RWPE2 (cell line): ENCODE results near the gene EVPL.

ENCODE experiments used
- ATAC-seq: fragments of 200-7000 bp; cut with Tn5 transposase; 3 replicates; pipeline ENCODE4 v1.9.1; 2021; ENCODE audit warnings: low read depth
- DNase-seq: peaks from one replicate; pipeline ENCODE4 v3.0.0-alpha.2; 2020; ENCODE audit warnings: low spot score
- H3K27ac ChIP-seq: fragments of 450-650 bp; 2 replicates; pipeline ENCODE4 v1.5.1; 2017; ENCODE audit warnings: mild to moderate bottlenecking; ENCODE audit not compliant: poor library complexity, severe bottlenecking
- H3K27me3 ChIP-seq: fragments of 250-450 bp; sonication (Bioruptor Pico); 2 replicates; pipeline ENCODE4 v1.5.1; 2021; ENCODE audit warnings: mild to moderate bottlenecking, moderate library complexity; ENCODE audit not compliant: insufficient read depth, poor library complexity, severe bottlenecking
- H3K36me3 ChIP-seq: fragments of 250-450 bp; sonication (Bioruptor Pico); 2 replicates; pipeline ENCODE4 v1.5.1; 2020; ENCODE audit warnings: low read depth, mild to moderate bottlenecking, moderate library complexity
- H3K4me1 ChIP-seq: fragments of 250-450 bp; sonication (Bioruptor Pico); 2 replicates; pipeline ENCODE4 v1.5.1; 2021; ENCODE audit warnings: mild to moderate bottlenecking, moderate library complexity; ENCODE audit not compliant: insufficient read depth, poor library complexity, severe bottlenecking
- H3K4me3 ChIP-seq: fragments of 250-450 bp; sonication (Bioruptor Pico); 2 replicates; pipeline ENCODE4 v1.5.1; 2021; ENCODE audit warnings: mild to moderate bottlenecking, moderate library complexity; ENCODE audit not compliant: severe bottlenecking
- H3K9me3 ChIP-seq: fragments of 250-450 bp; sonication (Bioruptor Pico); 2 replicates; pipeline ENCODE4 v1.5.1; 2021; ENCODE audit warnings: mild to moderate bottlenecking, moderate library complexity; ENCODE audit not compliant: severe bottlenecking
- CTCF ChIP-seq: fragments of 450-650 bp; IDR thresholded peaks from one replicate; pipeline ENCODE4 v1.5.1; 2017; ENCODE audit warnings: mild to moderate bottlenecking, moderate library complexity; ENCODE audit not compliant: poor library complexity, severe bottlenecking

Gene EVPL

GRCh38 chr17:76023900-76024237 lies 3.2 kb downstream of the EVPL start:
- Histone ChIP-seq H3K9me3 (no peaks in the 10 kb centered on the region), H3K27ac (no peak overlapping the region), H3K4me1 (no peaks in the 10 kb centered on the region), H3K36me3 (peaks cover 13% of the 10 kb centered on the region; the same call in 1 of the 2 replicates), H3K4me3 (no peak overlapping the region), H3K27me3 (no peaks in the 10 kb centered on the region)
- ATAC-seq (no peak), DNase-seq (no peak)
- no peak for TF ChIP-seq CTCF

DNA sequence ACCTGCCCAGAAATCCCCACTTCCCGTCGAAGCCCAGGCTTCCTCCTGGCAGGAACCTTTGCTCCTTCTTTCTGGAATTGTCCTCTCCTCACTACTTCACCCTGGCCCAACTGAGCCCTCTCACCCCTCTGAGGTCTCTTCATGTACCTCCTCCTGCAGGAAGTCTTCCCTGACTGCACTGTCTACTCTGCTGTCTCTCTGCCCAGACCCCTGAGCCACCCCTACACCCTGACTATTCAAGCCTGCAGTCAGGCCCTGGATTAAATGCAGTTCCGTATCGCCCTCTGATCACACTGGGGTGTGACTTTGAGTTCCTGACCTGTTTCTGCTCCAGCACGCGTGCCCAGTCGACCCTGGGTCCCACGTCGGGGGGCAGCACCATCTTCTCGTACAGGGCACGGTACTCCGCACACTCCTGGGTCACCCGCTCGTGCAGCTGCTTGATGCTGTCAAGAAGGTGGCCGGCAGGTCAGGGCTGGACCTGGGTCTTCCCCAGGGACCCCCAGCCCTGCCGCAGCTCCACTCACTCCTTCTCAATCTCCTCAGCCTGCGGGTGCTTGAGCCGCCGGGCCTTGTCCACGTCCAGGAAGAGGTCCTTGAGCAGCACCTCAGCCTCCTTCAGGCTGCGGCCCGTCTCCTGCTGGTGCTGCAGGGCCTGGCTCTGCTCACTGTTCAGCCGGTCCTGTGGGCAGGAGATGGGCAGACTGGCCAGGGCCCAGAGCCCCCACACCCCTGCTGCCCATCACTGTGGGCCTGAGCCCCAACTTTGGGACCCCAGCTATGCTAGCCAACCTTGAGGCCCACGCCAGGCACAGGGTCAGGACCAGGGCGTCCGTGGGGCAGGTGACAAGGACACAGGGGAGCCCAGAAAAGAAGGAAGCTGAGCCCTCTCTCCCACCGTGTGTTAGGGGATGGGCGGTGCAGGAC lies 3.9 kb downstream of the EVPL start:
- no peak for TF ChIP-seq CTCF
- DNase-seq (peak; percentile 67), ATAC-seq (no peak)
- Histone ChIP-seq H3K4me1 (no peaks in the 10 kb centered on the region), H3K36me3 (peaks cover 16% of the 10 kb centered on the region), H3K27me3 (no peaks in the 10 kb centered on the region), H3K9me3 (no peaks in the 10 kb centered on the region), H3K4me3 (no peak overlapping the region), H3K27ac (no peak overlapping the region)

GRCh38 chr17:76022285-76022684 lies 4.8 kb downstream of the EVPL start:
- Histone ChIP-seq H3K27ac (no peak overlapping the region), H3K4me3 (no peak overlapping the region), H3K4me1 (no peaks in the 10 kb centered on the region), H3K27me3 (no peaks in the 10 kb centered on the region), H3K9me3 (no peaks in the 10 kb centered on the region), H3K36me3 (peaks cover 19% of the 10 kb centered on the region)
- DNase-seq, result peak; percentile 65
- no peak for ATAC-seq
- no peak for TF ChIP-seq CTCF

GRCh38 chr17:76019833-76020467 lies 7.2 kb downstream of the EVPL start:
- no peaks in the 10 kb centered on the region for H3K9me3 ChIP-seq
- no peak for ATAC-seq
- H3K36me3 ChIP-seq, result peaks cover 19% of the 10 kb centered on the region
- no peak overlapping the region for H3K4me3 ChIP-seq
- no peak overlapping the region for H3K27ac ChIP-seq
- H3K27me3 ChIP-seq, result no peaks in the 10 kb centered on the region
- no peak for TF ChIP-seq CTCF
- no peaks in the 10 kb centered on the region for H3K4me1 ChIP-seq
- DNase-seq, result no peak

GRCh38 chr17:76018801-76019200 lies 8.3 kb downstream of the EVPL start:
- Histone ChIP-seq H3K9me3 (no peaks in the 10 kb centered on the region), H3K36me3 (peaks cover 30% of the 10 kb centered on the region), H3K27ac (no peak overlapping the region), H3K27me3 (no peaks in the 10 kb centered on the region), H3K4me3 (no peak overlapping the region), H3K4me1 (no peaks in the 10 kb centered on the region)
- ATAC-seq, result no peak
- peak; percentile 45 for DNase-seq
- no peak for TF ChIP-seq CTCF
